GM06990 (cell line): ENCODE data around the gene MAFB.

Experiments
- DNase-seq: peaks from one replicate; pipeline ENCODE4 v3.0.0-alpha.2; 2011; ENCODE audit not compliant: insufficient read length; ENCODE audit errors: extremely low read depth
- H3K27me3 ChIP-seq: replicated peaks from 2 replicates; pipeline ENCODE4 v1.6.0; 2011; ENCODE audit warnings: low read length; ENCODE audit not compliant: control insufficient read depth, insufficient read depth
- H3K36me3 ChIP-seq: 2 replicates; pipeline ENCODE4 v1.5.1; 2011; ENCODE audit warnings: low read length; ENCODE audit not compliant: control insufficient read depth, insufficient read depth
- H3K4me3 ChIP-seq: replicated peaks from 2 replicates; pipeline ENCODE4 v1.5.1; 2011; ENCODE audit warnings: low read depth, mild to moderate bottlenecking, control low read depth, low read length
- TF ChIP-seq, protein P1 (sequence below): IDR thresholded peaks from 2 replicates; pipeline ENCODE4 v1.5.1; 2011; ENCODE audit warnings: low read length, control low read depth, mild to moderate bottlenecking, inconsistent platforms; ENCODE audit not compliant: insufficient read depth, poor library complexity, severe bottlenecking

Gene MAFB

DNA sequence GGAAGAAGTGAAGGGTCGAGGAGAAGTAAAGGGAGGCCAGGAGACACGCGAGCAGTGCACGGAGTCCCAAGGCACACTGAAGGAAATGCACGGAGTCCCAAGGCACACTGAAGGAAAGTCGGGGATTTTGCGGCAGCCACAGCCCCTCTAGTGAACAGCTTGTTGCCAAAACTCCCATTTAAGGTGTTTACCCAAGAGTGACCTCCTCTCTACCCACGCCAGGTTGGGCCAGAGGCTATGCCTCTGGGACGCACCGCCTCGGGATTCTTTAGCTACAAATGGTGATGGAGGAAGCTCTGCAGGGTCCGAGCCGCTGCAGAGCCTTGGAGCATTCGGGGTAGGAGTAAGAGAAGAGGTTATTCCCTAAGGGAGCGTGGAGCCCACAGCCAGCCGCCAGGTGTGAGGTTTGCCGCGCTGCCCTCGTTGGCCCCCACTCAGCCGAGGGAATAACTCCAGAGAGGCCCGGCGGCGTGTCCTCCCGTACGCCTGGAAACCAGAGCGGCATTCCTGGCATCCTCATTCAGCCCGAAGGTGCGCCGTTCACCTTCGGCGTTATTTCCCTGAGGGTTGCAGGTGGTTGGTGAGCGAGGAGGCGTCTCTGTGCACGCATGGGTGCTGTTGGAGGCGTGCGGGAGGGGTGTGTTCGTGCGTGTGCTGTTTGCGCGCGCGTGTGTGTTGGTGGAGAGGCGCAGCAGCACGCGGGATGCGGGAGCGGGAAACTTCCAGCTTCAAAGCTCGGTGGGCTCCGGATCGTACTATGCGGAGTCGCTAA is 3.4 kb upstream of the MAFB start:
- DNase-seq, result no peak
- Histone ChIP-seq H3K4me3 (no peak overlapping the region), H3K36me3 (no peaks in the 10 kb centered on the region), H3K27me3 (peaks cover 8% of the 10 kb centered on the region)
- TF ChIP-seq, protein P1, sequence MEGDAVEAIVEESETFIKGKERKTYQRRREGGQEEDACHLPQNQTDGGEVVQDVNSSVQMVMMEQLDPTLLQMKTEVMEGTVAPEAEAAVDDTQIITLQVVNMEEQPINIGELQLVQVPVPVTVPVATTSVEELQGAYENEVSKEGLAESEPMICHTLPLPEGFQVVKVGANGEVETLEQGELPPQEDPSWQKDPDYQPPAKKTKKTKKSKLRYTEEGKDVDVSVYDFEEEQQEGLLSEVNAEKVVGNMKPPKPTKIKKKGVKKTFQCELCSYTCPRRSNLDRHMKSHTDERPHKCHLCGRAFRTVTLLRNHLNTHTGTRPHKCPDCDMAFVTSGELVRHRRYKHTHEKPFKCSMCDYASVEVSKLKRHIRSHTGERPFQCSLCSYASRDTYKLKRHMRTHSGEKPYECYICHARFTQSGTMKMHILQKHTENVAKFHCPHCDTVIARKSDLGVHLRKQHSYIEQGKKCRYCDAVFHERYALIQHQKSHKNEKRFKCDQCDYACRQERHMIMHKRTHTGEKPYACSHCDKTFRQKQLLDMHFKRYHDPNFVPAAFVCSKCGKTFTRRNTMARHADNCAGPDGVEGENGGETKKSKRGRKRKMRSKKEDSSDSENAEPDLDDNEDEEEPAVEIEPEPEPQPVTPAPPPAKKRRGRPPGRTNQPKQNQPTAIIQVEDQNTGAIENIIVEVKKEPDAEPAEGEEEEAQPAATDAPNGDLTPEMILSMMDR, result no peak

DNA sequence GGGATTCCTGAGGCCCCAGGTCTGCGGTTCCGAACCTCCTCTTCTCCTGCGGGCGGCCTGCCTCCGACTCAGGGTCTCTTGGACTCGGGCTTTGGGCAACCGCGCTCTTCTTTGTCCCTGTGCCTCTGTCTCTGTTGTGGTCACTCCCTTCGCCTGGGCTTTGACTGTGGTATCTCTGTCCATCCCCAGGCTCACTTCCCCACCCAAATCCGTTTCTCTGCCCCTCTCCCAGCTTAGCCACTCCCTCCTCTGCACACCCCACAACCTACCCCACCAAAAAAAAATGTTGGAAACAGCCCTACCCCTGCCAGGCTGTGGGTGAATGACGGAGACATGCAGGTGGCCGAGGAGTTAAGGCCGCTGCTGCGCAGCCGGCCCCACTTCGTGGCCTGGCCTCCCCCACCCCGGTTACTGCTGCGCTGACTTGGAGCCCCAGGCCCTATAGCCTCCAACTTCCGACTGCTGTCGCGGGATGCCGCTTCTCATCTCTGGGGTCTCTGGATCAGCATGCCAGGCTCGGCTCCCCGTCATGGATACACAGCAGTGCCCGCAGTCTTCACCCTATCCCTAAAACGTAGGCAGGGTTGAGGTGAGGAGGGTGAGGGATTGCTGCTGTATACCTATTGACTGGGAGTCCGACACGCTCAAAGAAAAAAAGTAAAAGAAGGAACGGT is 2.7 kb upstream of the MAFB start:
- Histone ChIP-seq H3K27me3 (peaks cover 10% of the 10 kb centered on the region), H3K4me3 (no peak overlapping the region), H3K36me3 (no peaks in the 10 kb centered on the region)
- TF ChIP-seq, protein P1, result no peak
- DNase-seq, result no peak

DNA sequence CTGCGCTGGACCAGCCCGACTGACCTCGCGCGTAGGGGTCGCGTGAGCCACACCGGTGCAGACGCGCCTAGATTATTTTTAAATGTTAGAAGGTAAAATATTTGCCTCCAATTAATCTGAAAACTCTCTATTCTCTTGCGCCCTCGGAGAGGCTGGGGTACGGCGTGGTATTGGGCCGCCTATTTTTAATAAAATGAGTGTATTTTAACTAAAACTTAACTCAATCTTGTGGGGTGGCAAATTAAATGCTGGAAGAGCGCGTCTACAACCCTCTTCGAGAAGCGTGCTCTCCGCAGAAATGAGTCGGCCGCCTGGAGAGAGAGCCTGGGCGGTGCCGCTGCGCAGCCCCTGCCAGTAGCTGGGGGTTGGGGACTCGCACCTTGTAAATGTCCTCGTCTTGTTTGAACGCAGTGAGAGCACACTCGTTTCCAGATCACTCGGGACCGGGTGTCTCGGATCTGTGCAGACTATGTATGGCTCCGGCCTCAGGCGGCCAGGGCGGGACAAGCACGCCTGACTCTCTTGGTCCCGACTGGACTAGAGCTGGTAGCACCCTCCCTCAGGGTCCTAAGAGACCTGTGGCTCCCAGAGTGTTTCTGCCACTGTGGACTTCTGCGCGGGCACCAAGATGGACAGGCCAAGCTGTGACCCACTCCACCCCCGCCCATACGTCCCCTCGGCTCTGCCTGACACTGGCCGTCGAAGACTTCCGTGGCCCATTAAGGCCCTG is 2.0 kb upstream of the MAFB start:
- no peak overlapping the region for H3K4me3 ChIP-seq
- H3K27me3 ChIP-seq, result peaks cover 12% of the 10 kb centered on the region
- TF ChIP-seq, protein P1, result no peak
- no peaks in the 10 kb centered on the region for H3K36me3 ChIP-seq
- no peak for DNase-seq

DNA sequence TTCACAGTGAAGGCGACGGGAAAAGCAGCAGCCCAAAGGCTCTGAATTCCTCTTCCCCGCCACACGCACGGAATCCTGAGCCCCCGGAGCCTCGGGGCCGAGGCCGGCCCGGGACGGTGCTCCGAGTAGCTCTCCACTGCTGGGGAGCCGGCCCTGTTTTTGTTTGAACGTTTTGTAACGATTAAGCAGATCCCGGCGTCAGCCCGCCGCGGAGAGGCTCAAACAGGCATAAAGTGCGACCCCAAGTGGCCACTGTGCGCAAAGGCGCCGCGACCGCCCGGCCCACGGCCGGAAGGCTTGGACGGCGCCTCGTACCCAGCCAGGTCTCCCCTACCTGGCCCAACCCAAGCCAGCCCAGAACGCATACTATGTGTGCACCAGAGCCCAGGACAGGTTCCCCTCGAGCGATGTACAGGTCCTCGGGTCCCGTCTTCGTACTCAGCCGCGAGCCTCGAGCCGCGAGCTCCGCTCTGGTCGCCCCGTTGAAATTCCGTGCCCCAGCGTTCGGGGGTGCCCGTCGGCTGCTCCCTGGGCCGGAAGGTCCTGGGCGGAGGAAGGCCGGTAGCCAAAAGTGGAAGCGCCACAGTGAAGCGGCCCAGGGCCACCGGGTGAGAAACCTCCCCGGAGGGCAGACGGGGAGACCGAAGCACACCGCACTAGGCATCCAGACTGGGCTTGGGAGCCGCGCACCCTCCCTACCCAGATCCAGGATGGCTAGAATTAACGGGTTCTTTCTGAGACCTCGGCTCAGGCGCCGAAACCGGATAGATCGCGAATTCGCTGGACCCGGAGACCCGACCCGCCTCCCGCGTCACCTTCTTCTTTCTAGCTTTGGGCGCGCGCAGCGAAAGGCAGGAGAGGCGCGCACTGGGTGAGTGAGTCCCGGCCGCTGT is 1.2 kb upstream of the MAFB start:
- TF ChIP-seq, protein P1, result peak; percentile 91
- Histone ChIP-seq H3K27me3 (peaks cover 12% of the 10 kb centered on the region), H3K4me3 (peak overlapping the region; percentile 42), H3K36me3 (no peaks in the 10 kb centered on the region)
- DNase-seq, result peak; percentile 83
